HepG2 (cell line): ENCODE data around the gene DLG5. TPM values are rescaled to one million over a fixed set of nuclear protein-coding genes. Genes with fewer than 3 reads are reported as not detected.
A peak's percentile ranks its signal among the peaks of the same experiment; 100 is the strongest.

Experiments
- DBP ChIP-seq: sonication (generic); formaldehyde crosslinking; IDR thresholded peaks from 2 replicates; pipeline ENCODE4 v1.4.0; 2020; ENCODE audit warnings: missing genetic modification reagents; ENCODE audit errors: not compliant biosample characterization
- GABPA ChIP-seq, 2 experiments: IDR thresholded peaks; 2 replicates each; pipeline ENCODE4 v1.6.1; 2011 to 2016; ENCODE audit warnings: low read depth in 2 of 2, low read length in 1 of 2, missing biosample characterization in 1 of 2, missing genetic modification characterization in 1 of 2
- GATAD2A ChIP-seq: IDR thresholded peaks from 2 replicates; pipeline ENCODE4 v1.6.1; 2016
- HCFC1 ChIP-seq: fragments of 150-350 bp; IDR thresholded peaks from 2 replicates; pipeline ENCODE4 v1.6.1; 2014; ENCODE audit warnings: low read depth, low read length
- MTF2 ChIP-seq: sonication (generic); formaldehyde crosslinking; IDR thresholded peaks from 2 replicates; pipeline ENCODE4 v1.5.0; 2020; ENCODE audit warnings: missing genetic modification reagents, borderline replicate concordance
- RBAK ChIP-seq: sonication (generic); formaldehyde crosslinking; IDR thresholded peaks from 2 replicates; pipeline ENCODE4 v1.5.1; 2020; ENCODE audit warnings: mild to moderate bottlenecking, missing genetic modification reagents
- SMAD3 ChIP-seq: sonication (generic); formaldehyde crosslinking; IDR thresholded peaks from 2 replicates; pipeline ENCODE4 v1.4.0; 2020; ENCODE audit warnings: missing genetic modification reagents
- SOX13 ChIP-seq, 3 experiments: fragments of 450-650 bp in 1 of 3; sonication (generic) in 1 of 3; formaldehyde crosslinking in 1 of 3; IDR thresholded peaks in 2 of 3; conservative IDR thresholded peaks in 1 of 3; 2 replicates each; pipeline versions ENCODE4 v1.5.0 to v1.6.1; 2016 to 2020; ENCODE audit warnings: antibody characterized with exemption in 1 of 3, mild to moderate bottlenecking in 1 of 3, missing compliant biosample characterization in 1 of 3, missing genetic modification reagents in 1 of 3, moderate library complexity in 1 of 3
- TFE3 ChIP-seq: IDR thresholded peaks from 2 replicates; pipeline ENCODE4 v1.6.1; 2016
- TGIF2 ChIP-seq: IDR thresholded peaks from 2 replicates; pipeline ENCODE4 v1.6.1; 2016; ENCODE audit warnings: control low read depth, missing compliant biosample characterization
- ZBTB33 ChIP-seq: sonication (generic); formaldehyde crosslinking; IDR thresholded peaks from 2 replicates; pipeline ENCODE4 v1.4.0; 2020; ENCODE audit warnings: missing genetic modification reagents
- ZFP82 ChIP-seq: sonication (generic); formaldehyde crosslinking; IDR thresholded peaks from 2 replicates; pipeline ENCODE4 v1.5.1; 2020; ENCODE audit warnings: mild to moderate bottlenecking, missing genetic modification reagents, borderline replicate concordance
- ZNF292 ChIP-seq: sonication (generic); formaldehyde crosslinking; IDR thresholded peaks from 2 replicates; pipeline ENCODE4 v1.8.1; 2022; ENCODE audit warnings: mild to moderate bottlenecking, low read depth, missing genetic modification reagents, borderline replicate concordance
- ZNF687 ChIP-seq: sonication (generic); formaldehyde crosslinking; IDR thresholded peaks from 2 replicates; pipeline ENCODE4 v1.5.1; 2020; ENCODE audit warnings: mild to moderate bottlenecking, missing genetic modification reagents, moderate library complexity
- ZNF761 ChIP-seq: sonication (generic); formaldehyde crosslinking; conservative IDR thresholded peaks from 2 replicates; pipeline ENCODE4 v1.4.0; 2020; ENCODE audit warnings: mild to moderate bottlenecking, missing genetic modification reagents
- polyA plus RNA-seq, 8 experiments: library from polyadenylated mRNA; depleted of rRNA in 3 of 8; stranded (reverse) in 7 of 8; unstranded in 1 of 8; fragments of >200 nt; fragmentation: Illumina TruSeq in 4 of 8; extraction: Trizol in 4 of 8; gene quantifications; 2 replicates each; pipeline versions ENCODE4 v1.2.1 to v1.2.3, GENCODE V29; 2011 to 2016; ENCODE audit warnings: low read depth in 4 of 8, missing spikeins in 1 of 8, mixed read lengths in 1 of 8; ENCODE audit not compliant: insufficient read depth in 1 of 8
- total RNA-seq, 5 experiments: library from RNA; depleted of rRNA; stranded (reverse); fragments of >200 nt; fragmentation: Illumina TruSeq; extraction: Trizol; gene quantifications; 2 replicates each; pipeline ENCODE4 v1.2.3, GENCODE V29; 2016; ENCODE audit warnings: low read depth in 1 of 5
- TF ChIP-seq, protein P1 (sequence below): sonication (generic); formaldehyde crosslinking; IDR thresholded peaks from 2 replicates; pipeline ENCODE4 v1.5.0; 2020; ENCODE audit warnings: missing genetic modification reagents, mild to moderate bottlenecking, borderline replicate concordance
- TF ChIP-seq, protein P2 (sequence below): sonication (generic); formaldehyde crosslinking; IDR thresholded peaks from 2 replicates; pipeline ENCODE4 v1.8.1; 2023; ENCODE audit warnings: mild to moderate bottlenecking, inconsistent platforms, moderate library complexity, missing genetic modification reagents, borderline replicate concordance

Gene DLG5
- total and polyA plus RNA-seq, 2 of the 13 experiments (the other 11 are each of a cell fraction or from before 2014, with no cell fraction given): 15.5 to 18.2 TPM

GRCh38 chr10:77975086-77975666, 48.6 kb upstream of the DLG5 start (continued):
- TF ChIP-seq ZNF687 (CRISPR knock-in tag) (0 out of 2 replicates have a peak, but pooled peaks have one; percentile 13), TFE3 (peak; percentile 84), MTF2 (CRISPR knock-in tag) (no peak), ZBTB33 (CRISPR knock-in tag) (no peak), DBP (CRISPR knock-in tag) (no peak), TGIF2 (CRISPR knock-in tag) (no peak), SOX13 (IDR thresholded peaks at IDR 0.05) (no peak), SOX13 (CRISPR knock-in tag; conservative IDR thresholded peaks at IDR 0.05 in 1 of 2, IDR thresholded peaks at IDR 0.05 in 1 of 2) (0 out of 4 replicates have a peak, but pooled peaks of 1 of the 2 experiments have one; percentile 8), ZNF292 (no peak), ZNF761 (CRISPR knock-in tag) (no peak), HCFC1 (no peak), GATAD2A (CRISPR knock-in tag) (peak; percentile 66), GABPA (IDR thresholded peaks at IDR 0.05; ENCODE audit: low read depth, low read length) (no peak), GABPA (CRISPR knock-in tag; IDR thresholded peaks at IDR 0.05; ENCODE audit: low read depth) (no peak), ZFP82 (CRISPR knock-in tag) (no peak), SMAD3 (CRISPR knock-in tag) (0 out of 2 replicates have a peak, but pooled peaks have one; percentile 18), RBAK (CRISPR knock-in tag) (no peak)
- TF ChIP-seq, protein P1, sequence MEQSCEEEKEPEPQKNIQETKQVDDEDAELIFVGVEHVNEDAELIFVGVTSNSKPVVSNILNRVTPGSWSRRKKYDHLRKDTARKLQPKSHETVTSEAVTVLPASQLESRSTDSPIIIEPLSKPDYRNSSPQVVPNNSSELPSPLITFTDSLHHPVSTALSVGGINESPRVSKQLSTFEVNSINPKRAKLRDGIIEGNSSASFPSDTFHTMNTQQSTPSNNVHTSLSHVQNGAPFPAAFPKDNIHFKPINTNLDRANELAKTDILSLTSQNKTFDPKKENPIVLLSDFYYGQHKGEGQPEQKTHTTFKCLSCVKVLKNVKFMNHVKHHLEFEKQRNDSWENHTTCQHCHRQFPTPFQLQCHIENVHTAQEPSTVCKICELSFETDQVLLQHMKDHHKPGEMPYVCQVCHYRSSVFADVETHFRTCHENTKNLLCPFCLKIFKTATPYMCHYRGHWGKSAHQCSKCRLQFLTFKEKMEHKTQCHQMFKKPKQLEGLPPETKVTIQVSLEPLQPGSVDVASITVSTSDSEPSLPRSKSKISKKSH (CRISPR knock-in tag): no peak
- TF ChIP-seq, protein P2, sequence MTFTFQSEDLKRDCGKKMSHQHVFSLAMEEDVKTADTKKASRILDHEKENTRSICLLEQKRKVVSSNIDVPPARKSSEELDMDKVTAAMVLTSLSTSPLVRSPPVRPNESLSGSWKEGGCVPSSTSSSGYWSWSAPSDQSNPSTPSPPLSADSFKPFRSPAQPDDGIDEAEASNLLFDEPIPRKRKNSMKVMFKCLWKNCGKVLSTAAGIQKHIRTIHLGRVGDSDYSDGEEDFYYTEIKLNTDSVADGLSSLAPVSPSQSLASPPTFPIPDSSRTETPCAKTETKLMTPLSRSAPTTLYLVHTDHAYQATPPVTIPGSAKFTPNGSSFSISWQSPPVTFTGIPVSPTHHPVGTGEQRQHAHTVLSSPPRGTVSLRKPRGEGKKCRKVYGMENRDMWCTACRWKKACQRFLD (CRISPR knock-in tag): no peak
